ENCODE data around the gene POFUT2. TPM values are rescaled to one million over a fixed set of nuclear protein-coding genes. Genes with fewer than 3 reads are reported as not detected.

The POFUT2 gene
- total RNA-seq, 2 experiments from 2014 or later: 17.0 to 20.5 TPM

GRCh38 chr21:45248301-45248892, 39.3 kb downstream of the POFUT2 start:
- Histone ChIP-seq H4K20me1 (ENCODE audit: insufficient read depth, low read length) (no peaks in the 10 kb centered on the region), H3K4me2 (ENCODE audit: low read length) (no peak overlapping the region), H3K4me1 (ENCODE audit: insufficient read depth, low read length, poor library complexity, severe bottlenecking) (no peaks in the 10 kb centered on the region), H3K9me2 (ENCODE audit: insufficient read depth, low read length) (no peaks in the 10 kb centered on the region), H3K27ac (ENCODE audit: low read depth, low read length, poor library complexity, severe bottlenecking) (no peak overlapping the region), H3K4me3 (ENCODE audit: low read depth, low read length, poor library complexity, severe bottlenecking) (no peak overlapping the region), H3K79me2 (ENCODE audit: insufficient read depth, low read depth, low read length) (no peaks in the 10 kb centered on the region), H3K9me3 (ENCODE audit: low read length) (peaks cover 8% of the 10 kb centered on the region), H2AFZ (ENCODE audit: low read length) (no peak overlapping the region), H3K36me3 (ENCODE audit: insufficient read depth, low read length) (no peaks in the 10 kb centered on the region)
- TF ChIP-seq EZH2phosphoT487 (IDR thresholded peaks at IDR 0.05; ENCODE audit: borderline replicate concordance, low read depth, low read length): no peak
- TF ChIP-seq CTCF (conservative IDR thresholded peaks at IDR 0.05; ENCODE audit: low read length): no peak
- POLR2A ChIA-PET: no interaction called here
- intact Hi-C loops (cut with micrococcal nuclease; ENCODE audit: unreplicated experiment): no loop called here
- no peak for DNase-seq (ENCODE audit: low spot score)
- no TSS peak for BruUV-seq (replicated peaks)
- CTCF ChIA-PET (ENCODE audit: unreplicated experiment): no interaction called here

GRCh38 chr21:45246386-45247320, 41.0 kb downstream of the POFUT2 start:
- BruUV-seq (replicated peaks): no TSS peak
- H3K36me3 ChIP-seq (ENCODE audit: insufficient read depth, low read length): no peaks in the 10 kb centered on the region
- intact Hi-C loops (cut with micrococcal nuclease; ENCODE audit: unreplicated experiment): no loop called here
- POLR2A ChIA-PET: no interaction called here
- no peak overlapping the region for H3K27ac ChIP-seq (ENCODE audit: low read depth, low read length, poor library complexity, severe bottlenecking)
- H2AFZ ChIP-seq (ENCODE audit: low read length): no peak overlapping the region
- H4K20me1 ChIP-seq (ENCODE audit: insufficient read depth, low read length): no peaks in the 10 kb centered on the region
- H3K9me3 ChIP-seq (ENCODE audit: low read length): peaks cover 9% of the 10 kb centered on the region
- no peak overlapping the region for H3K4me2 ChIP-seq (ENCODE audit: low read length)
- TF ChIP-seq EZH2phosphoT487 (IDR thresholded peaks at IDR 0.05; ENCODE audit: borderline replicate concordance, low read depth, low read length) (no peak), CTCF (conservative IDR thresholded peaks at IDR 0.05; ENCODE audit: low read length) (no peak)
- CTCF ChIA-PET (ENCODE audit: unreplicated experiment): no interaction called here
- no peak overlapping the region for H3K4me3 ChIP-seq (ENCODE audit: low read depth, low read length, poor library complexity, severe bottlenecking)
- no peak for DNase-seq (ENCODE audit: low spot score)
- no peaks in the 10 kb centered on the region for H3K9me2 ChIP-seq (ENCODE audit: insufficient read depth, low read length)
- no peaks in the 10 kb centered on the region for H3K79me2 ChIP-seq (ENCODE audit: insufficient read depth, low read depth, low read length)
- no peaks in the 10 kb centered on the region for H3K4me1 ChIP-seq (ENCODE audit: insufficient read depth, low read length, poor library complexity, severe bottlenecking)
